RWPE2 (cell line): ENCODE data around the gene PTPN14.

Experiments
- ATAC-seq: fragments of 200-7000 bp; cut with Tn5 transposase; 3 replicates; pipeline ENCODE4 v1.9.1; 2021; ENCODE audit warnings: low read depth
- DNase-seq: peaks from one replicate; pipeline ENCODE4 v3.0.0-alpha.2; 2020; ENCODE audit warnings: low spot score
- H3K27ac ChIP-seq: fragments of 450-650 bp; 2 replicates; pipeline ENCODE4 v1.5.1; 2017; ENCODE audit warnings: mild to moderate bottlenecking; ENCODE audit not compliant: poor library complexity, severe bottlenecking
- H3K27me3 ChIP-seq: fragments of 250-450 bp; sonication (Bioruptor Pico); 2 replicates; pipeline ENCODE4 v1.5.1; 2021; ENCODE audit warnings: mild to moderate bottlenecking, moderate library complexity; ENCODE audit not compliant: insufficient read depth, poor library complexity, severe bottlenecking
- H3K36me3 ChIP-seq: fragments of 250-450 bp; sonication (Bioruptor Pico); 2 replicates; pipeline ENCODE4 v1.5.1; 2020; ENCODE audit warnings: low read depth, mild to moderate bottlenecking, moderate library complexity
- H3K4me1 ChIP-seq: fragments of 250-450 bp; sonication (Bioruptor Pico); 2 replicates; pipeline ENCODE4 v1.5.1; 2021; ENCODE audit warnings: mild to moderate bottlenecking, moderate library complexity; ENCODE audit not compliant: insufficient read depth, poor library complexity, severe bottlenecking
- H3K4me3 ChIP-seq: fragments of 250-450 bp; sonication (Bioruptor Pico); 2 replicates; pipeline ENCODE4 v1.5.1; 2021; ENCODE audit warnings: mild to moderate bottlenecking, moderate library complexity; ENCODE audit not compliant: severe bottlenecking
- H3K9me3 ChIP-seq: fragments of 250-450 bp; sonication (Bioruptor Pico); 2 replicates; pipeline ENCODE4 v1.5.1; 2021; ENCODE audit warnings: mild to moderate bottlenecking, moderate library complexity; ENCODE audit not compliant: severe bottlenecking
- CTCF ChIP-seq: fragments of 450-650 bp; IDR thresholded peaks from one replicate; pipeline ENCODE4 v1.5.1; 2017; ENCODE audit warnings: mild to moderate bottlenecking, moderate library complexity; ENCODE audit not compliant: poor library complexity, severe bottlenecking

Gene PTPN14

GRCh38 chr1:214474467-214474866 is 76.9 kb downstream of the PTPN14 start:
- no peak for TF ChIP-seq CTCF
- peaks cover 70% of the 10 kb centered on the region for H3K4me1 ChIP-seq
- peak overlapping the region; percentile 99 for H3K27ac ChIP-seq

GRCh38 chr1:214473862-214474261 is 77.5 kb downstream of the PTPN14 start:
- Histone ChIP-seq H3K36me3 (no peaks in the 10 kb centered on the region; the same call in 1 of the 2 replicates), H3K4me1 (peaks cover 74% of the 10 kb centered on the region), H3K9me3 (no peaks in the 10 kb centered on the region), H3K4me3 (no peak overlapping the region), H3K27ac (peak overlapping the region; percentile 99), H3K27me3 (no peaks in the 10 kb centered on the region)
- no peak for ATAC-seq
- no peak for TF ChIP-seq CTCF
- no peak for DNase-seq

More at GRCh38 chr1:214474467-214474866, 76.9 kb downstream of the PTPN14 start:
- Histone ChIP-seq H3K4me3 (no peak overlapping the region), H3K9me3 (no peaks in the 10 kb centered on the region), H3K27me3 (no peaks in the 10 kb centered on the region), H3K36me3 (no peaks in the 10 kb centered on the region; the same call in 1 of the 2 replicates)
- ATAC-seq (no peak), DNase-seq (no peak)

- H3K9me3 ChIP-seq = no peaks in the 10 kb centered on the region
- no peak for DNase-seq
- no peak for TF ChIP-seq CTCF
- peak overlapping the region; percentile 99 for H3K27ac ChIP-seq
- peaks cover 70% of the 10 kb centered on the region for H3K4me1 ChIP-seq
- ATAC-seq = peak; percentile 39
- H3K4me3 ChIP-seq = no peak overlapping the region
- no peaks in the 10 kb centered on the region; the same call in 1 of the 2 replicates for H3K36me3 ChIP-seq
- H3K27me3 ChIP-seq = no peaks in the 10 kb centered on the region
Observed at GRCh38 chr1:214473387-214473786, 78.0 kb downstream of the PTPN14 start.

- Histone ChIP-seq H3K27ac (peak overlapping the region; percentile 99), H3K27me3 (no peaks in the 10 kb centered on the region), H3K36me3 (no peaks in the 10 kb centered on the region; the same call in 1 of the 2 replicates), H3K4me1 (peaks cover 64% of the 10 kb centered on the region), H3K4me3 (no peak overlapping the region), H3K9me3 (no peaks in the 10 kb centered on the region)
- no peak for DNase-seq
- no peak for TF ChIP-seq CTCF
- no peak for ATAC-seq
Observed at GRCh38 chr1:214472364-214472763, 79.0 kb downstream of the PTPN14 start.

- H3K27ac ChIP-seq = peak overlapping the region; percentile 99
- no peak overlapping the region for H3K4me3 ChIP-seq
- H3K27me3 ChIP-seq = no peaks in the 10 kb centered on the region
- H3K4me1 ChIP-seq = peaks cover 67% of the 10 kb centered on the region
- no peaks in the 10 kb centered on the region for H3K9me3 ChIP-seq
- DNase-seq (no peak), ATAC-seq (no peak)
- TF ChIP-seq CTCF = no peak
- H3K36me3 ChIP-seq = no peaks in the 10 kb centered on the region
Observed at GRCh38 chr1:214471458-214471857, 79.9 kb downstream of the PTPN14 start.
